Pulmonary artery endothelial cell (primary cell): ENCODE measurements around the gene LMO1. TPM values are rescaled to one million over a fixed set of nuclear protein-coding genes. Genes with fewer than 3 reads are reported as not detected.

Experiments used
- DNase-seq: peaks from one replicate; pipeline ENCODE4 v3.0.0-alpha.2; 2011; ENCODE audit warnings: low read depth, low spot score
- total RNA-seq: library from RNA; depleted of rRNA; stranded (reverse); fragments of >200 nt; gene quantifications from 2 replicates; pipeline ENCODE4 v1.2.3, GENCODE V29; 2014

The LMO1 gene
- total RNA-seq, 1 donor from 2014 or later: not detected

- no peak for DNase-seq
These were observed 58.1 kb downstream of the LMO1 start for GRCh38 chr11:8205566-8205965.

DNA sequence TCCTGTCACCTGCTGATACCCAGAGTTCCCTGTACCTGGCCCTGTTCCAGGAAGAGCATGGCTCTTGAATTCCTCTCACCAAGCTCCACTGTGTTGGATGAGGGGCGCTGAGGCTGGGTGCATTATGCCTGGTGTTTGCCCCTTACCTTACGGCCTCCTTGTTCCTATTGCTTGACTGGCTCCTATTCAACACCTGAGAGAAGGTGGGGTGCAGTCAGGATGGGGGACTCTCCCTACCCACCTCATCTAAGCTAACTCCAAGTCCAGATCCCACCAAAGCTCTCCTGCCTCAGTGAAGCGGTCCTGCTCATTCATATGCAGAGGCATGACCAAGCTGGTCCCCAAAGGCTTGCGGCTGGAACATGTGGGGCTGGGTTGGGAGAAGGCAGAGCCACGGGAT, 59.1 kb downstream of the LMO1 start:
- no peak for DNase-seq

- DNase-seq: no peak
These were observed 59.7 kb downstream of the LMO1 start for GRCh38 chr11:8204025-8204424.

DNA sequence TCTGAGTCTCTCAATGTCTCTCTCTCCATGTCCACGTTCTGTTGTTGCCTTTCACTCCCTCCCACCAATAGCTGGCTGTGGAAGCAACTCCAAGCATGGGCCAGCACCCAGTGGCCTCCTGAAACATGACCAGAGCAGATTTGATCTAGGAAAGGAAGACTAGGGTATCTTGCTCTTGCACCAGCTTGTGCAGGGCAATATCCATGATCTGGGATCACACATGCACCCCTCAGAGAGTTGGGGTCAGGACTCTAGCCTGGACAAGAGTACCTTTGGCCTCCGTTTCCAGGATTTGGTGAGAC, 60.3 kb downstream of the LMO1 start:
- DNase-seq: no peak

- no peak for DNase-seq
These were observed 60.9 kb downstream of the LMO1 start for GRCh38 chr11:8202516-8203413.

DNA sequence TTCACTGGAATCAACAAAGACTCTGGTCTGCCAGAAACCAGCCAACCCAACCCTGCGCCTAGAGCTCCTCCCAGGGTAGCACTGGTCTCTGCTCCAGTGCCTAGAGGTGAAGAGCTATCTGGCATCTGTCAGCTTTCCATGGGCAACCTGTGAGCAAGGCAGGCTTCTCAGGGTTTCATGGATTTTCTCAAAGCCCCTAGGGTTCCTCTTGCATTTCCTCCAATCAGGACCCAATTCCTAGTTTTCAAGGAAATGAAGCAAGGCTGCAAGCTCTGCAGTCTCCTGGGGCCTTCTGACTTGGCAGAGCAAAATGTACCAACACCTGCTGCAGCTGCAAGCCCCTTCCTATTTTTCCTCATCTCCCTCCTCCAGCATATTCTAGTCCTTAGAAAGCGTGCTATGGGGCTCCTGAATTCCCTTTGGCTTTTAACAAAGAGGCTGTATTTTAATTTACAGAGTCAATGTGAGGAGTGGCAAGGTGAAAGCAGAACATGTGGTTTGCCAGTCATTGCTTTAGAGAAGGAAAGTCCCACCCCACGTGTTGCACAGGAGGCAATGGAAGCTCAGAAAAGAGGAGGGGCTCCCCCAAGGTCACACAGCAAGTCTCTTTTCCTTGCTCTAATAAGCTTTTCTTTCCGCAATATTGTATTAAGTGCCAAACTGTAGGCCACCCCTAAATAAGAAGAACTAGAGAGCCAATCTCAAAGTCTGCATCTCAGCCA, 61.9 kb downstream of the LMO1 start:
- no peak for DNase-seq

DNA sequence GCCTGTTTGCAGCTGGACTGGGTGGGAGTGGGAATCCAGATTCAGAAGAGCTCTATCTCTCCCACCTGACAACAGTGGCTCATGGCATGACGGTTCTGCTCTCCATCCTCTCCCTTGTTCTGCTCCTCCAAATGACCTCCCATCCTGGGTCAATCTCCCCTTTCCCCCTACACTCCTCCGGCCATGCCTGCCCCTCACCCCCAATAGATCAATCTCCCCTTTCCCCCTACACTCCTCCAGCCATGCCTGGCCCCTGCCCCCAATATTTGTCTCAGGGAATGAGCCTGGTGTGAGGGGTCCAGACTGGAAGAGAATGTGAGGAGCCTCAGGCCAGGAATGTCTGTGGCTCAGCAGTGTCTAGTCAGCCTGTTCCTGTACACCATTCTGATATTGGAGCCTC, 64.0 kb downstream of the LMO1 start:
- no peak for DNase-seq

DNA sequence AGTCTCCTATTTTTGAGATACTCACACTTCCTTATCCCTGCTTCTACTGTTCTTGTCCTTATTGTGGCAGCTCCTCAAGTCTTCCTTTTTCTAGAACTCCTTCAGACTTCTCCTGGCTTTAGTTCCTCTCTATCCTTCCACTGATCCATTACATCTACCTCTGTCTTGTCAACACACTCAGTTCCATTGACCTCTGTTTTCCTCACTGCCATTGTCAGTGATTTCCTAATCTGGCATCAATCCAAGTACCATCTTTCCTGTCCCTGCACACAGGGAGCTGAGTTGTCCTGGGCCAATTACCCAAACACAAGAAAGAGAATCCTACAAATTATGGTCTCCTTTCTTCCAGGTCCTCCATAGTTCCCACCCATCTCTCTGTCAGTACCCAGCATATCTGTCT, 66.9 kb downstream of the LMO1 start:
- DNase-seq: no peak

GRCh38 chr11:8194956-8195355, 68.7 kb downstream of the LMO1 start:
- no peak for DNase-seq

DNA sequence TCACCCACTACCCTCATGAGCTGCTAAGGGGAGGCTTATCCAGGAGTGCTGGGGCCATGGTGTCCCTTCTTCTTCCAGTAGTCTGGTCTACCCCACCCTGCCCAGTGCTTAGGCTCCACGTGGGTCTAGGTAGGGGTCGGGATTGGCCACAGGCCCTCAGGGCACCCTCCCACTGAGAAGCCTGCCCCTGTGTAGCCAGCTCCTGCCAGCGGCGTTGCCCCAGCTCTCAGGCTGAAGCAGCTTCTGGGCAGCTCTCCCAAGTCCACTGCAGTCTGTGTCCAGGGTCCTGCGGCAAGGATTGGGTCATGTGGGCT, 70.8 kb downstream of the LMO1 start:
- DNase-seq: no peak

GRCh38 chr11:8192016-8192895, 71.4 kb downstream of the LMO1 start:
- no peak for DNase-seq

GRCh38 chr11:8190431-8190830, 73.2 kb downstream of the LMO1 start:
- no peak for DNase-seq

DNA sequence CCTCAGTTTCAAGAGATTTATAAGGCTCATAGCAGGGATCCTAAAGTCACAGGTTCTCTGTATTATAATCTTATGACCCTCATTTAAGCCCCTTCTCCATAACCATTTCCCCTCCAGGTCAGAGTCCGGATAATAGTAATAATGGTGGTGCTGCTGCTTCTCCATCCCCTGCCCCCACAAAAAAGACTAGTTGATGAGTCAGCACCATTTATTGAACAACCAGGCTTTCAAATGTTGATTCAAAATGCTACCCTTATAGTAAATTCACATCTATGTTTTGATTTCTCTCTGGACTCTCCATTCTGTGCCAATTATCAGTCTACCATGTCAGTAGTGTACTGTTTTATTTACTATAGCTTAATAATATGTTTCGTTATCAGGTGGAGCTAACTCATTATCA, 77.2 kb downstream of the LMO1 start:
- no peak for DNase-seq

- DNase-seq: no peak
These were observed 80.6 kb downstream of the LMO1 start for GRCh38 chr11:8183111-8183510.

DNA sequence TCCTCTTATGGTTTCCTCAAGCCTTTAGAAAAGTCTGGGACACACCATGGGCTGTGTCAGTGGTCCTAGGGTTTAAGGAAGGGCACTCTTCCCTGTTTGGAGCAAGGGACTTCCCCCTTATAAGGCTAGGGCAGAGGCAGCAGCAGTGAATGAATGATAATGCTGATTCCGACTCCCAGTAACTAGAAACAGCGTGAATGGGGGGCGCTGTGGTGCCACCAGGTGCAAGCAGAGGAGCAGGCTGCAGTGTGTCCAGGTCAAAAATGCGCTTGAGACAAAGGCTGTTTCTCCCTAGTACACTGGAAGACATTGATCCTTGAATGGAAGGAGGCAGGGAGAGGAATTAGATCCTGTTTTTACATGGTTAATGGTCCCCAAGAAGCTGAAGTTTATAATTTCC, 83.2 kb downstream of the LMO1 start:
- no peak for DNase-seq

GRCh38 chr11:8178297-8178696, 85.4 kb downstream of the LMO1 start:
- DNase-seq: no peak

- DNase-seq: no peak
These were observed 86.5 kb downstream of the LMO1 start for GRCh38 chr11:8177136-8177535.

Other genes with a start within 250 kb of the LMO1 start
- gene TUB, start 182.7 kb downstream of the LMO1 start, total RNA-seq: 1.3 and 1.8 TPM in 2 replicates
- gene RIC3, start 94.9 kb downstream of the LMO1 start, total RNA-seq: under 0.01 TPM in 1 of 2 replicates, not detected in the other